ENCODE results near the gene RPS6KL1.

Gene RPS6KL1

DNA sequence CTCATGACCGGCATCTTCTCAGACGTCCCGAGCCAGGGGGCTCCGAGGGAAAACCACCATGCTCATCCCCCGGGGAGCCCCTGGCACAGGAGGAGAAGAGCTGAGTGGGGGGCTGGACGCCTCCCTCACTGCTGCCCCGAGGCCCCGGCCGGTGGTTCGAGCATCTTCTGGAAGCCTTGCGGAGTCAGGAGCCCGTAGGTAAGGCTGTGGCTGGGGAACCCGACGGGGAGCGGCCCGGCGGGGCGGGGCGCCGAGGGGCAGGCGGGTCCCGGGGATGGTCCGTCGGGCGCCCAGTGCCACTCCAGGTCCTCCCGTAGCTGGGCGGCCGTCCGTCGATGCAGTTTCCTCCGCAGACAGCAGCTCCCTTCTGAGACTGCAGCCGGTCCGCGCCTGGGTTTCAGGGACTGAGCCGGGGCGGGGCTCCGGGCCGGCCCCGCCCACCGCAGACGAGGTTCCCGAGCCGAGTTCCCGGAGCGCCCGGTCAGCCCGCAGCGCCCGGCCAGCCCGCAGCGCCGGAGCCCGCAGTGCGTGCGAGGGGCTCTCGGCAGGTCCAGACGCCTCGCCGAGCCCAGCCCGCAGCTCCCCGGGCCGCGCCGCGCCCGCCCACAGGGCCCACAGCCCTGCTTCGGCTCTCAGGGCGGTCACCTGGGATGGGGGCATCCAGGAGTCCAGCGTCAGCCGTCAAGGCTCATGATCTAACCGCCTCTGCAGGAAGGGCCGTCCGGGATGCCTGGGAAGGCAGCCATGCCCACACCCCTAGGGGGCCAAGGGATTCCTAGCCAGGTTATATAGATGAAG lies 32.4 kb upstream of the RPS6KL1 start, which contains the start of gene PGF:
Gene PGF, minus strand, starts transcription at position 369 of the 798 bp plus-strand sequence. Its CDS starts 355 bp downstream, at position 14.
- no peaks in the 10 kb centered on the region for H3K36me3 Mint-ChIP-seq
- H3K4me3 Mint-ChIP-seq, result peak within 1 kb of the TSS; percentile 48
- no peaks in the 10 kb centered on the region for H3K9me3 Mint-ChIP-seq
- DNase-seq (ENCODE audit: low spot score in 2 of 2) (peak in 1 of 2 donors; percentile 58), ATAC-seq (peak; percentile 60)
- H3K4me1 Mint-ChIP-seq, result no peaks in the 10 kb centered on the region
- no peak within 1 kb of the TSS for H3K27ac Mint-ChIP-seq

DNA sequence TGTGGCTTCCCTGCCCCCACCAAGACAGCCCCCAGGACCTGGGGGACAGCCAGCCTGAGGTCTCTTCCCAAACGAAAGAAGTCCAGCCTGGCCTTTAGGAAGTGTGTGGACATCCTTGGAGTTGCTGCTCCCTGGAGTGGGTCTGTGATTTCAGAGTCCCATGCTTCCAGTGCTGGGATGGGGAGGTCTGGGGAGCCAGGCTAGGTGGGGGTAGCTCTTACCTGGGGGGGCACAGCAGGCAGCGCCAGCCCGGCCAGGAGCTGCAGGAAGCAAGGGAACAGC lies 31.8 kb upstream of the RPS6KL1 start:
- DNase-seq (ENCODE audit: low spot score in 2 of 2), result no peak
- H3K4me3 Mint-ChIP-seq, result peak overlapping the region; percentile 48

DNA sequence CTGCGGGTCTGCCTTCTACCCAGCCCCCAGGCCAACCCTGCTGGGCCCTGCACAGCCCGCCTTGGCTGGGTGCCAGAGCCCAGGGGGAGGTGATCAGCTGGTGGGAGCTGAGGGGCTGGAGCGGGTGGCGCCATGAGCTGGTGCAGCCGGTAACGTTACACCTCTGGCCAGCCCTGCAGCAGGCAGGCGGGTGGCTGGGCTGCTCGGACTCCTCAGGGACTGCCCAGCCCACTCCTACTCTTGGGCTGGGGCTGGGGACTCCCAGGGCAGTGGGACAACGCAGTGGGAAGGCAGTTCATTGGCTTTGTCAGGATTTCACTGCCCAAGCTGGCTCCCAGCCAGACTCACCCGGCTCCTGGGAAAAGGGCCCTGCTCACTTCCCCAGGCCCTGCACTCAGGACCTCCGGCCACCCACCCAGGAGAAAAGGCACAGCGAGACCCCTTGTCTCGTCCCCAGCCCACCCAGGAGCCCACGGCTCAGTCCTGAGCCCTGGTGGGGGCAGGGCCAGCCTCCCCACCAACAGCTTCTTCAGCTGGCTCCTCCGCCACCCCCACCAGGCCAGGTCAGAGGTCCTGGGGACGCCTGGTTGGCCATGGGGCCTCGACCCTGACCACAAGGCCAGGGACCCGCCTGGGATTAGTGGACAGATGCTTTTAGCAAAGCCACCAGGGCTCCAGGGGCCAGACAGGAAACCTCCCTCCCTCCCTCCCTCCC lies 31.3 kb upstream of the RPS6KL1 start:
- DNase-seq (ENCODE audit: low spot score in 2 of 2), result no peak
- Mint-ChIP-seq H3K9me3 (no peaks in the 10 kb centered on the region), H3K4me1 (peaks cover 6% of the 10 kb centered on the region), H3K27ac (no peak overlapping the region), H3K4me3 (peak overlapping the region; percentile 48), H3K36me3 (no peaks in the 10 kb centered on the region)
- no peak for ATAC-seq

More for the DNA sequence above, 31.8 kb upstream of the RPS6KL1 start:
- H3K36me3 Mint-ChIP-seq, result no peaks in the 10 kb centered on the region
- H3K27ac Mint-ChIP-seq, result no peak overlapping the region
- H3K9me3 Mint-ChIP-seq, result no peaks in the 10 kb centered on the region
- no peak for ATAC-seq
- H3K4me1 Mint-ChIP-seq, result peaks cover 4% of the 10 kb centered on the region

DNA sequence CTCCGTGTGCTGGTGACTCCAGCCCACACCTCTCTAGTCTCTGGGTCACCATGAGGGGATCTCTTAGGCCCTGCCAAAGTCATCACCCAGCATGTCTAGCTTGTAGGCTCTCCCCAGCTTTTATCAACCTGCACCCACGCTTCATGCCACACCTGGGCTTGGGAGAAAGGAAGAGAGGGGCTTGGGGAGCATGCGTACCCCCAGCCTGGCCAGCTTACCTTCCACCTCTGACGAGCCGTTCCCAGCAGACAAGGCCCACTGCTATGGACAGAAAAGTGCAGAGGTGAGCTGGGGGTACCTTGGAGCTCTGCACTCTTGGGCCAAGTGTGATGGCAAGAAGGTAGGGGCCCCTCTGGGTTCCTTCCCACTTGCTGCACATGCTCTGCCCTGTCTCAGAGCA lies 30.6 kb upstream of the RPS6KL1 start:
- Mint-ChIP-seq H3K9me3 (no peaks in the 10 kb centered on the region), H3K4me1 (peaks cover 6% of the 10 kb centered on the region), H3K27ac (no peak overlapping the region), H3K4me3 (no peak overlapping the region), H3K36me3 (no peaks in the 10 kb centered on the region)
- no peak for DNase-seq (ENCODE audit: low spot score in 2 of 2)
- ATAC-seq, result no peak

DNA sequence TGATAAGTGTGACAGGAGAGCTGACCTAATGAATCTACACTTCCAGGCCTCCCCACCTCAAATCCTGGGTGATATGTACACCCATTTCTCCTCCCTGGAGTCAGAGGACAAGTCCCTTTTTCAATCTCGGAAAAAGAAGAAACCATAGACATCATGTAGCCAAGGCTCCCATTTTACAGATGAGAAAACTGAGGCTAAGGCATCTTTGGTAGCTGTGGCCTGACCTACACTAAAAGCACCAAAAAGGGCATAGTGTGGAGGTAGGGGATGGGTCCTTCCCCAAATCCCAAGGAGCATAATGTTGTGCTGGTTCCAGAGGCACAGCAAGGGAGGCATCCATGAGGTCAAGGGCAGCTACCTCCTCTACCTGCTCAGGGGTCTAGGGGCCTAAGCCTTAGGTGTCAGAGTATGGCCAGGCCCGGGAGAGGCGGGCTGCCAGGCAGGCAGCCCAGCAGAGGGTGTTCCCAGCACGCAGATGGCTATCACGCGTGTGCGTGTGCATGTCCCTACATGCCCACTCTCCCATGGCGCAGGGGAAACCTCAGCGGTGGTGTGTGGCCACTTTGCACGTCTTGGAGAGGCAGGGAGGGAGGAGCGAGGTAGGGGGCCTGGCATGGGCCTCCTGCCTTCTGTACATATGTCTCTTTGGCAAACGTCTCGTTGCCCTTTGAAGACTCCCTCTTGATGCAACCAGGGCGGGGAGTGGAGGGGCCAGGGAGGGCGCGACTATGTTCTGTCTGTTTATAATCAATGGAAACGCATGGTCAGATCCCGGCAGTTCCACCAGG lies 29.8 kb upstream of the RPS6KL1 start:
- no peaks in the 10 kb centered on the region for H3K36me3 Mint-ChIP-seq
- no peak overlapping the region for H3K27ac Mint-ChIP-seq
- ATAC-seq (no peak), DNase-seq (ENCODE audit: low spot score in 2 of 2) (no peak)
- no peak overlapping the region for H3K4me3 Mint-ChIP-seq
- peaks cover 6% of the 10 kb centered on the region for H3K4me1 Mint-ChIP-seq
- H3K9me3 Mint-ChIP-seq, result no peaks in the 10 kb centered on the region

DNA sequence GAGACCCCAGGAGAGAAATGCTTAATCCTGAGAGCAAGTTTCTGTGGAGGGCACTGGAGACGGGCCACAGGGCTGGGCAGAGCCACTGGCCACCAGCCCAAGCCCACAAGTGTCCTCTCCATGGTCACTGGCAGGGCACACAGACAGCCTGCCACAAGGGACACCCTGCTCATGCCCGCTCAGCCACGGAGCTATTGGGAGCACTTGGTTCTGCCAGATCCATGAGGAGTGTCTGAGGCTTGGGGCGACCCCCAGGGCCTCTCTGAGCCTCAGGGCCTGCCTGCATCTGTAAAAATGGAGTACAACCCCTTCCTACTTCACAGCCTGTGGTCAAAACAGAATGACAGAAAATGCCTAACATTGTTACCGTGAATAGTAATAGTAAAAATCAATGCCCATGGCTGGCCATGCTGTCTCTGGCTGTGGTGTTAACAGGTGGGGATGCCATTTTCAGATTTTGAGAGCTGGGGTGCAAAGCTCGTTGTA lies 29.2 kb upstream of the RPS6KL1 start:
- Mint-ChIP-seq H3K4me1 (peaks cover 6% of the 10 kb centered on the region), H3K4me3 (no peak overlapping the region), H3K27ac (no peak overlapping the region), H3K9me3 (no peaks in the 10 kb centered on the region), H3K36me3 (no peaks in the 10 kb centered on the region)
- ATAC-seq (no peak), DNase-seq (ENCODE audit: low spot score in 2 of 2) (no peak)

DNA sequence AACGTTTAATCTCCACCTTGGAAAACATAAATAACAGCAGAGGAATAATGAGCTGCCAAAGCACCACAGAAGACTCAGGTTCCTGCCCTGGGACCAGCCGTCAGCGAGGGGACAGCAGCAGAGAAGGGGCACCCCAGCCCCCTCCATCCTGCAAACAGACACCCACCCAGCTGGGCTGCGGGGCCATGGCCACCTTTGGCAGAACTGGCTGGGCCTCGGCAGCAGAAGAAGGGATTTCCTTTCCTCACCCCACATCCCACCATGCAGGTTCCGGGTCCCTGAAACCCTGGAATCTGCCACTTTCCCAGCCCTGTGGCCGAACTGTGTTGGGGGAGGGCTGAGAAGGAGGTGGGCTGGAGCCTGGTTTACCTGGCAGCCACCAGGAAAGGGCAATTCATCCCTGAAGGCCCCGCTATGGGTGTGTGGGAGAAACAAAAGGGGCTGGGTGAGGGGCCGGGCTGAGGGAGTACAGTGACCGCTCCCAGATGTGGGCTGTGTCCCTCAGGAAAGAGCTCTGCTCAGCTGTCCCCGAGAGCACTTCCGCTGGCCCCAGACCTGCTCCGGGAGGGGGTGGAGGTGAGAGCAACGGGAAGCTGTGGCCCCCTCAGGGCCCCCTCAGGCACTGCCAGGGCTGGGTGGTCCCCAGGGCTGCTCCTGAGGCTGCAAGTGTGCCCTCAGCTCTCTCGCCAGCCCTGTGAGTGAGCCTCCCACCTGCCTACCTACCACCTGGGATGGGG lies 28.6 kb upstream of the RPS6KL1 start:
- no peak overlapping the region for H3K4me3 Mint-ChIP-seq
- no peaks in the 10 kb centered on the region for H3K36me3 Mint-ChIP-seq
- no peak for ATAC-seq
- H3K4me1 Mint-ChIP-seq, result peaks cover 8% of the 10 kb centered on the region
- H3K27ac Mint-ChIP-seq, result no peak overlapping the region
- H3K9me3 Mint-ChIP-seq, result no peaks in the 10 kb centered on the region
- DNase-seq (ENCODE audit: low spot score in 2 of 2), result no peak

DNA sequence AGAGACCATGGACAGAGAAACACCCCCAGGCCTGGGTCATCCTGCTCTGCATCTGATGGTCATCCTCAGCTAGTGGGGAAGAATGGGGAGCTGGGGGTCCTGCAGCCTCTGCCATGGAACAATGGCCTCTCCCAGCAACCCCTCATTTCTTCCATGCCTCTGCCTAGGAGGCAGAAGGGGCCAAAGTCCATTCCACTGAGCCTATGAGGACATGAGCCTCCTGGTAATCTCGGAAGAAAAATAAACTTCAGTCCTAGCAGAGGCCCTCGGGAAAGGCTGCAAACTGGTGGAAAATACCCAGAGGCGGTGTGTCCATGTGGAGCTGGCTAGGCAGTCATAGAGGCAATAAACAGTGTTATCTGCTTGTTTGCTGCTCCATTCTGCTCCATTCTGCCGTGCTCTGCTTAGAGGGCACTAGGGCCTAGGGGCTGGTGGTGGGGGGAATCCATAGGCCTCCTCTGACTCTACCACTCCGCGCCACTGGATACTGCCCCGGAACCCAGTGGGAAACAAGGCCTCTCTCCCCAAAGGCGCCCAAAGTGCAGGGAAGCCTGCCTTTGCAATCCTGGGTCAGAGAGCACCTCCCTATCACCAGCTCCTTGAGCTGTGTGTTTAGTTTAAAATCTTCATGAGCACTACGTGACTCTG lies 27.9 kb upstream of the RPS6KL1 start:
- Mint-ChIP-seq H3K9me3 (no peaks in the 10 kb centered on the region), H3K36me3 (no peaks in the 10 kb centered on the region), H3K27ac (no peak overlapping the region), H3K4me1 (peaks cover 15% of the 10 kb centered on the region), H3K4me3 (no peak overlapping the region)
- DNase-seq (ENCODE audit: low spot score in 2 of 2) (no peak), ATAC-seq (no peak)

DNA sequence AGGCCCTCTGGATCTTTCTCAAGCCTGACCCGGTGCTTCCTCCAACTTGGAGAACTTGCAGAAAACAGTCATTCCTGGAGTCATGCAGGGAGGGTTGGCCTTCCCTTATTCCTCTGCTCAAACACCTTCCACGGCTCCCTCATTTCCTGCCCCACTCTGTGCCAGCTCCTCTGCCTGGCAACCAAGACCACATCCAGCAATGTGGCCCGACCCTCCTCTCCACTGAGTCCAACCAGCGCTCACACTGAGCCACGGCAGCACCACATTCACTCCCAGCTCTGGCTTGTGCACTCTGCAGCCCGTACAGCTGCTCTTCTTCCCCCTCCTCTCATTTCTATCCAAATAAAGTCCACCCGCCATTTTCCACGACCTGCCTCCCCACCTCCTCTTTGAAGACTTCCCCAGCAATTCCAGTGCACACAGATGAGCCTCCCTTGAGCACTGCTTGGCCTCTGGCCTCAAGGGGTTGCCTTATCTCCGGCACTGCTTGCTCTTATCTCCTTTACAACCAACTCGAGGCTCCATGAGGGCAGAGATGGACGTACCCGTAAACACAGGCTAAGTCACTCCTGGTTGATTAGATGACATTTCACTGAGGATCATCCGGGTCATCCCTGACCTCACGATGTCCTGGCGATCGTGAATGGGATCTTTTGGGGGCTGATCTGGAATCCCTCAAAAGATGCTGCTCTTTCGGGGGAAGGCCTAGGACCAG lies 27.0 kb upstream of the RPS6KL1 start:
- ATAC-seq (no peak), DNase-seq (ENCODE audit: low spot score in 2 of 2) (no peak)
- H3K36me3 Mint-ChIP-seq, result no peaks in the 10 kb centered on the region
- no peaks in the 10 kb centered on the region for H3K9me3 Mint-ChIP-seq
- H3K27ac Mint-ChIP-seq, result no peak overlapping the region
- H3K4me1 Mint-ChIP-seq, result peaks cover 15% of the 10 kb centered on the region
- no peak overlapping the region for H3K4me3 Mint-ChIP-seq

DNA sequence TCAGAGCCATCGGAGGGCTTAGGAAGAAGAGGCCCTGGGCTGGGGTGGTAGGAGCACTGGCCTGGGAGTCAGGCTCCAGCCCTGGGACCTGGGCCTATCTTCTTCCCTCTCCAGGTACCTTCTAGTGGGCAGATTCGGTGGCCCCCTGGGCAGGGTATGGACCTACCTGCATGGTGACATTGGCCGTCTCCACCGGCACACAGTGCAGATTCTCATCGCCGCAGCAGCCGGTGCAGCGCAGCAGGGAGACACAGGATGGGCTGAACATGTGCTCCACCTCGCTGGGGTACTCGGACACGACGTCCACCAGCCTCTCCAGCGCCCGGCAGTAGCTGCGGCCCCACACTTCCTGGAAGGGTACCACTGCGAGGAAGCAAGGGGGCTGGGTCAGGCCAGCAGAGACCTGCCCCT lies 26.1 kb upstream of the RPS6KL1 start:
- Mint-ChIP-seq H3K36me3 (no peaks in the 10 kb centered on the region), H3K4me3 (no peak overlapping the region), H3K9me3 (no peaks in the 10 kb centered on the region), H3K27ac (no peak overlapping the region), H3K4me1 (peaks cover 15% of the 10 kb centered on the region)
- DNase-seq (ENCODE audit: low spot score in 2 of 2) (no peak), ATAC-seq (no peak)

DNA sequence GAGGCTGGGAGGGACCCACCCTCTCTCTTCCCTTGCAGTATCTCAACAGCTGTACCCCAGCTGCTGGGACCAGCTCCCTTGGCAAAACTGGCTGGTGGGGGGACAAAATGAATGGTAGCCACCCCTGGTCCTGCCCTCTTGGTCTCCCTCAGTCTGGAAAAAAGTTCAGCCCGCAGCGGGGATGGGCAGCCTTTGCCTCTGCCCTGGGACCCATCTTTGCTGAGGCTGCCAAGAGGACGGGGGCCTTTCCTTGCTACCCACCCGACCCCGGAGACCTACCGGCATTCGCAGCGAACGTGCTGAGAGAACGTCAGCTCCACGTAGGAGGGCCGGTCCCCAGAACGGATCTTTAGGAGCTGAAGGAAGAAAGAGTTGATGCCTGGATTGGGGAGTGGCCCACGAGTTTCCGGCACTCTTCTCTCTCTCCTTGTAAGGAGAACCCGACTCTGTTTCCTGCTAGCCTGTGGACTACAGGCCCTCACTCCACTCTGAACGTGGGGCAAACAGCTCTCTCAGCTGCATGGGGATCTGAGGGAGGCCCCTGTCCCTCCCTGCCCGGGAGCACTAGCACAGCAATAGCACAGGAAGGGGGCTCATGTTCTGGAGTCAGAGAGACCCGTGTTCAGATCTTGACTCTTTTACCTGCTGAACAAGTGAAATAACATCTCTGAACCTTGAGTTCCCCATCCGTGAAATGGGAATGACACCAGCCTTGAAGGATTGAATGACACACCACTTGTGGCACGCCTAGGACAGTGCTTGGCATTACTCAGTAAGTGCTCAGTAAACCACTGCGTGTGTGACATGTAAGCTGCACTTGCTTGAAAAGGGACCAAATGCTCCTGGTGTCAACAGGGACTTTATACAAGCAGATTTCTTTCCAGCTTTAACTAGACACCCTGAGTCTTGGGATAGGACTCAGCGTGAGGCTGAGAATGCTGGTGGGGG lies 25.4 kb upstream of the RPS6KL1 start:
- ATAC-seq (no peak), DNase-seq (ENCODE audit: low spot score in 2 of 2) (no peak)
- no peak overlapping the region for H3K4me3 Mint-ChIP-seq
- H3K27ac Mint-ChIP-seq, result no peak overlapping the region
- no peaks in the 10 kb centered on the region for H3K9me3 Mint-ChIP-seq
- peaks cover 15% of the 10 kb centered on the region for H3K4me1 Mint-ChIP-seq
- H3K36me3 Mint-ChIP-seq, result no peaks in the 10 kb centered on the region

DNA sequence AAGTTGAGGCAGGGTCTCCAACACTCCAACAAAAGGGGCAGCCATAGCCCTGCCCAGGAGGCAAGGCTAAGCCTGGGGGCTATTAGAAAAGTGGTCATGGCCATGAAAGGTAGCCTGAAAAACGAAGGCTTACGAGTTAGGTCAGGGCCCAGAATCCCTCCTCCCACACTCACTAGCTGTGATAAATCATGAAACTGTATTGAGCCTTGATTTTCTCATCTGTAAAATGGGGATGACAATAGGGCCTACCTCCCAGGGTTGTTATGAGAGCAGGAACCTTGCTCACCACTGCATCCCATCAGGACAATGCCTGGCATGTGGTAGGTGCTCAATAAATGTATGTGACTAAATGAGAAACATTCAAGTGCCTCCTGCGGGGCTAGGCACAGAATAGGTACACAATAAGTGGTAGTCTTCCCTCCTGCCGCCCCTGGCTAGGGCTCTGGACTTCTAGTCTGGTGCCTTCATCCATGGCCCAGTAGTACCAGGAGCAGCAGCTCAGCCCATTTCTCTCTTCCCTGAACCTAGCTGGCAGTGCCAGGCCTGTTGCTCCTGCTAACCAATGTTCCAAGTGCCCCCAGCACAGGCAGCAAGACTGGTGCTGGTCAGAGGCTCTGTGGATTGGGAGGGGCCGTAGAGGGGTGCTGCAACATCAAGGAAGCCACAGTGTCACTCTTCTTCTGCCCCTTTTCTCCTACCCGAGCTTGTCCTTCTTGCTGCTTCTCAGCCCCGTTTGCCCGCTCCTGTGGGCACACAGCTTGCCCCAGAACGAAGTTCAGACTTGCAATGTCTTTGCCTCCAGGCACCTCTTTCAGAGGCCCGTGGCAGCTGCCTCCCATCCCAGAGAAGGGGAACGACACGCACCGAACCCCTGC lies 24.5 kb upstream of the RPS6KL1 start:
- no peaks in the 10 kb centered on the region for H3K36me3 Mint-ChIP-seq

More for the DNA sequence above, 24.5 kb upstream of the RPS6KL1 start:
- no peak for DNase-seq (ENCODE audit: low spot score in 2 of 2)
- ATAC-seq, result no peak
- H3K4me3 Mint-ChIP-seq, result no peak overlapping the region
- H3K9me3 Mint-ChIP-seq, result no peaks in the 10 kb centered on the region
- peaks cover 22% of the 10 kb centered on the region for H3K4me1 Mint-ChIP-seq
- peak overlapping the region; percentile 91 for H3K27ac Mint-ChIP-seq

All from stimulated activated effector memory CD8-positive, alpha-beta T cell treated with anti-CD3 and anti-CD28 coated beads, Interleukin-12 subunit alpha, Interleukin-12 subunit beta, amount 100 ng/mL, for 72 hours (primary cell).